NCI-H1105 treated with DMSO at 0.1 percent for 48 hours (cell line): ENCODE measurements around the gene RHBDF1.

ENCODE experiments used
- DNase-seq: peaks from one replicate; lab custom pipeline; 2025; lab: John Stamatoyannopoulos, UW

Gene RHBDF1

GRCh38 chr16:72561-73548 lies at the start of gene RHBDF1:
Gene RHBDF1 (minus strand): TSS chr16:72631. CDS start chr16:65015, 7,616 bp downstream.
- DNase-seq = no peak

- no peak for DNase-seq
These were observed 48.3 kb upstream of the RHBDF1 start for GRCh38 chr16:120756-121155.

- no peak for DNase-seq
These were observed 47.5 kb upstream of the RHBDF1 start for GRCh38 chr16:119835-120491.

- no peak for DNase-seq
These were observed 46.9 kb upstream of the RHBDF1 start for GRCh38 chr16:119295-119694.

GRCh38 chr16:118857-119256 lies 46.4 kb upstream of the RHBDF1 start:
- DNase-seq = no peak

GRCh38 chr16:117379-118365 lies 45.2 kb upstream of the RHBDF1 start:
- peak; percentile 76 for DNase-seq

- DNase-seq = no peak
These were observed 43.6 kb upstream of the RHBDF1 start for GRCh38 chr16:116015-116414.

- no peak for DNase-seq
These were observed 41.9 kb upstream of the RHBDF1 start for GRCh38 chr16:114327-114726.

- no peak for DNase-seq
These were observed 39.9 kb upstream of the RHBDF1 start for GRCh38 chr16:112153-112840.

- peak; percentile 61 for DNase-seq
These were observed 34.3 kb upstream of the RHBDF1 start for GRCh38 chr16:106623-107324.

- no peak for DNase-seq
These were observed 33.1 kb upstream of the RHBDF1 start for GRCh38 chr16:105521-105920.

- no peak for DNase-seq
These were observed 32.5 kb upstream of the RHBDF1 start for GRCh38 chr16:104928-105327.

GRCh38 chr16:104355-104754 lies 31.9 kb upstream of the RHBDF1 start:
- no peak for DNase-seq

GRCh38 chr16:102060-102855 lies 29.8 kb upstream of the RHBDF1 start:
- no peak for DNase-seq

- DNase-seq = no peak
These were observed 29.2 kb upstream of the RHBDF1 start for GRCh38 chr16:101586-101985.

- no peak for DNase-seq
These were observed 28.6 kb upstream of the RHBDF1 start for GRCh38 chr16:100989-101388.

GRCh38 chr16:97822-98221 lies 25.4 kb upstream of the RHBDF1 start:
- no peak for DNase-seq

- DNase-seq = peak; percentile 43
These were observed 24.5 kb upstream of the RHBDF1 start for GRCh38 chr16:96935-97381.

GRCh38 chr16:94918-95265 lies 22.5 kb upstream of the RHBDF1 start:
- no peak for DNase-seq
